Calu3 (cell line): ENCODE results near the gene TGFBR3. TPM values are rescaled to one million over a fixed set of nuclear protein-coding genes. Genes with fewer than 3 reads are reported as not detected.

Experiments used
- BruUV-seq: library from RNA; stranded (reverse); fragments of 400-500 nt; replicated peaks from 2 replicates; lab custom pipeline; 2021; lab: Mats Ljungman, UMichigan
- CTCF ChIA-PET: fragments of 300-600 bp; sonication (Branson Sonifier 250); formaldehyde crosslinking; loops from one replicate; lab custom pipeline; 2022; ENCODE audit warnings: antibody characterized with exemption; lab: Charles Lee
- DNase-seq: peaks from one replicate; pipeline ENCODE4 v3.0.0; 2022
- H3K27ac Mint-ChIP-seq: one replicate; pipeline ENCODE4 v1.8.0; 2022; ENCODE audit warnings: mixed read lengths; ENCODE audit not compliant: unreplicated experiment
- H3K27me3 Mint-ChIP-seq: one replicate; pipeline ENCODE4 v1.8.0; 2022; ENCODE audit warnings: mixed read lengths; ENCODE audit not compliant: unreplicated experiment
- H3K36me3 Mint-ChIP-seq: one replicate; pipeline ENCODE4 v1.8.0; 2022; ENCODE audit warnings: mild to moderate bottlenecking, moderate library complexity, mixed read lengths; ENCODE audit not compliant: insufficient read depth, unreplicated experiment
- H3K4me1 Mint-ChIP-seq: one replicate; pipeline ENCODE4 v1.8.0; 2022; ENCODE audit warnings: mild to moderate bottlenecking, low read depth, mixed read lengths; ENCODE audit not compliant: unreplicated experiment
- H3K4me3 Mint-ChIP-seq: one replicate; pipeline ENCODE4 v1.8.0; 2022; ENCODE audit warnings: mild to moderate bottlenecking, low read depth, moderate library complexity, mixed read lengths; ENCODE audit not compliant: unreplicated experiment
- H3K9me3 Mint-ChIP-seq: one replicate; pipeline ENCODE4 v1.8.0; 2022; ENCODE audit warnings: low read depth, mixed read lengths; ENCODE audit not compliant: unreplicated experiment
- intact Hi-C: fragments of 100-400 bp; cut with micrococcal nuclease; formaldehyde crosslinking; loops from one replicate; pipeline ENCODE4 v1.10.0; 2022; ENCODE audit not compliant: unreplicated experiment
- total RNA-seq: library from RNA; stranded (reverse); gene quantifications from 2 replicates; pipeline ENCODE4 v1.2.3, GENCODE V29; 2022
- TF ChIP-seq, protein P1 (sequence below): fragments of 200-600 bp; IDR thresholded peaks from one replicate; pipeline ENCODE4 v1.8.0; 2022; ENCODE audit warnings: antibody characterized with exemption; ENCODE audit not compliant: unreplicated experiment

The TGFBR3 gene
- total RNA-seq, 1 experiment from 2014 or later, result 10.8 TPM

- H3K27ac Mint-ChIP-seq, result no peak overlapping the region
- no peak overlapping the region for H3K4me3 Mint-ChIP-seq
- no TSS peak for BruUV-seq
- no peaks in the 10 kb centered on the region for H3K9me3 Mint-ChIP-seq
- no peaks in the 10 kb centered on the region for H3K36me3 Mint-ChIP-seq
- intact Hi-C loops, result no loop called here
- peaks cover 7% of the 10 kb centered on the region for H3K4me1 Mint-ChIP-seq
- H3K27me3 Mint-ChIP-seq, result no peaks in the 10 kb centered on the region
- CTCF ChIA-PET, result no interaction called here
- no peak for DNase-seq
- TF ChIP-seq, protein P1, sequence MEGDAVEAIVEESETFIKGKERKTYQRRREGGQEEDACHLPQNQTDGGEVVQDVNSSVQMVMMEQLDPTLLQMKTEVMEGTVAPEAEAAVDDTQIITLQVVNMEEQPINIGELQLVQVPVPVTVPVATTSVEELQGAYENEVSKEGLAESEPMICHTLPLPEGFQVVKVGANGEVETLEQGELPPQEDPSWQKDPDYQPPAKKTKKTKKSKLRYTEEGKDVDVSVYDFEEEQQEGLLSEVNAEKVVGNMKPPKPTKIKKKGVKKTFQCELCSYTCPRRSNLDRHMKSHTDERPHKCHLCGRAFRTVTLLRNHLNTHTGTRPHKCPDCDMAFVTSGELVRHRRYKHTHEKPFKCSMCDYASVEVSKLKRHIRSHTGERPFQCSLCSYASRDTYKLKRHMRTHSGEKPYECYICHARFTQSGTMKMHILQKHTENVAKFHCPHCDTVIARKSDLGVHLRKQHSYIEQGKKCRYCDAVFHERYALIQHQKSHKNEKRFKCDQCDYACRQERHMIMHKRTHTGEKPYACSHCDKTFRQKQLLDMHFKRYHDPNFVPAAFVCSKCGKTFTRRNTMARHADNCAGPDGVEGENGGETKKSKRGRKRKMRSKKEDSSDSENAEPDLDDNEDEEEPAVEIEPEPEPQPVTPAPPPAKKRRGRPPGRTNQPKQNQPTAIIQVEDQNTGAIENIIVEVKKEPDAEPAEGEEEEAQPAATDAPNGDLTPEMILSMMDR, result no peak
Measured at GRCh38 chr1:91679446-91679845, 206.5 kb downstream of the TGFBR3 start.

DNA sequence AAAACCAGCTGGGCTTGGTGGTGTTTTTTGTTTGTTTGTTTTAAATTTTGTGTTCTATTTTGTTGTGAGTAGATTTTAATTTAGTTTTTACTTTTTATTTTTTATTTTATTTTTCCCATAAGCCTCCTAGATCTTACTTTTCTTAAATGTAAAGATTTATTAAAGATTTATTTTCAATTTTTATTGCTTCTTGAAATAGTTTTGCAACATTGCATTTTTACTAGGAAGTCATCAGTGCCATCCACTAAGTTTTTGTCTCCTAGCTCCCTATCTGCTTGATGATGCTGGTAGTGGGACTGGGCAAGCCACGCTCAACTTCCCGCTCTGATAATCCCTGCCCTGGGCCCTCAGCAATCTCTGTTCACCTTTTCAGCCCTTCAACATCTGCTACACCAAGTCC lies 209.9 kb downstream of the TGFBR3 start:
- Mint-ChIP-seq H3K27me3 (no peaks in the 10 kb centered on the region), H3K4me3 (no peak overlapping the region), H3K9me3 (no peaks in the 10 kb centered on the region), H3K27ac (no peak overlapping the region), H3K4me1 (peaks cover 7% of the 10 kb centered on the region), H3K36me3 (no peaks in the 10 kb centered on the region)
- TF ChIP-seq, protein P1, result no peak
- CTCF ChIA-PET, result no interaction called here
- BruUV-seq, result no TSS peak
- intact Hi-C loops, result no loop called here
- DNase-seq, result no peak

DNA sequence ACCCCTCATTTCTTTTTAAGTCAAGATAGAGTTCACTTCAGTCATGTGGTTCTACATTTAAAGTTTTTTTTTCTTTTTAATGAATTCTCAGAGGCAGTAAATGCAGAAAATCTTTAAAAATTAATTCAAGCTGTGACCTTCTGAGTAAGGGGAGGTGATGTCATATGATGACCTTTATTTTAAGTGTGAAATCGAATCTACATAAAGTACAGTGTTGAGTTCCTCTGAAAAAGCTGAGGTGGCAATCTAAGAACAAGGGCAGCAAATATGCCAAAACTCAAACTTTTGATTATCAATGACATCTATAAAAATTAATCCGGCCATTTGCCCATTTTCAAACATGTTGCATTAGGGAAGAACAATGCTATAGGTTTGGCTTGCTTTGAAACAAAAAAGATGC lies 211.8 kb downstream of the TGFBR3 start:
- H3K27ac Mint-ChIP-seq, result no peak overlapping the region
- H3K9me3 Mint-ChIP-seq, result no peaks in the 10 kb centered on the region
- no TSS peak for BruUV-seq
- H3K4me1 Mint-ChIP-seq, result peaks cover 7% of the 10 kb centered on the region
- CTCF ChIA-PET, result interaction anchor here (0.7 kb wide), 1 partner anchor 32 kb away, joined by 3 read pairs; no protein-coding TSS in a partner anchor
- TF ChIP-seq, protein P1, result no peak
- no peaks in the 10 kb centered on the region for H3K27me3 Mint-ChIP-seq
- DNase-seq, result no peak
- no peak overlapping the region for H3K4me3 Mint-ChIP-seq
- H3K36me3 Mint-ChIP-seq, result no peaks in the 10 kb centered on the region
- intact Hi-C loops, result no loop called here

DNA sequence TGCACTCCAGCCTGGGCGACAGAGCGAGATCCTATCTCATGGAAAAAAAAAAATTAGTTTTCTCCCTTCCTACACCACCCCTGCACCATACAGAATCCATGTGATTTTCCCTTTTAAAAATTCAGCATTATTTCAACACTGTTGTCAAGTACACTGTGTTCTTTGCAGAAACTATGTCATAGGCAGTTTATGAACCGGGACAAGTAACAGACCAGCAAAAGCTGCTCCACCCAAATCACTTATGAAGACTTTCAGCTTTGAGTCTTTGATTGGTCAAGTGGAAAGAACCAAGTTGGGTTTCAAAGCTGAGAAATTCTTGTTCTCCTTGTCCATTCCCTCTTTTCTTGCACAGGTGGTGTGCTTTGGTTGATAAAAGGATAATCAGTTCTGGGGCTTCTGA lies 212.3 kb downstream of the TGFBR3 start:
- intact Hi-C loops, result no loop called here
- DNase-seq, result no peak
- no peak overlapping the region for H3K4me3 Mint-ChIP-seq
- CTCF ChIA-PET, result interaction anchor here (0.7 kb wide), 1 partner anchor 32 kb away, joined by 3 read pairs; no protein-coding TSS in a partner anchor
- H3K27ac Mint-ChIP-seq, result no peak overlapping the region
- H3K9me3 Mint-ChIP-seq, result no peaks in the 10 kb centered on the region
- BruUV-seq, result no TSS peak
- TF ChIP-seq, protein P1, result no peak
- no peaks in the 10 kb centered on the region for H3K36me3 Mint-ChIP-seq
- no peaks in the 10 kb centered on the region for H3K27me3 Mint-ChIP-seq
- peaks cover 7% of the 10 kb centered on the region for H3K4me1 Mint-ChIP-seq
